Measurements from ENCODE around the gene TMEM108. TPM values are rescaled to one million over a fixed set of nuclear protein-coding genes. Genes with fewer than 3 reads are reported as not detected.

TMEM108 gene
- total RNA-seq, 1 donor from 2014 or later = 0.60 TPM

DNA sequence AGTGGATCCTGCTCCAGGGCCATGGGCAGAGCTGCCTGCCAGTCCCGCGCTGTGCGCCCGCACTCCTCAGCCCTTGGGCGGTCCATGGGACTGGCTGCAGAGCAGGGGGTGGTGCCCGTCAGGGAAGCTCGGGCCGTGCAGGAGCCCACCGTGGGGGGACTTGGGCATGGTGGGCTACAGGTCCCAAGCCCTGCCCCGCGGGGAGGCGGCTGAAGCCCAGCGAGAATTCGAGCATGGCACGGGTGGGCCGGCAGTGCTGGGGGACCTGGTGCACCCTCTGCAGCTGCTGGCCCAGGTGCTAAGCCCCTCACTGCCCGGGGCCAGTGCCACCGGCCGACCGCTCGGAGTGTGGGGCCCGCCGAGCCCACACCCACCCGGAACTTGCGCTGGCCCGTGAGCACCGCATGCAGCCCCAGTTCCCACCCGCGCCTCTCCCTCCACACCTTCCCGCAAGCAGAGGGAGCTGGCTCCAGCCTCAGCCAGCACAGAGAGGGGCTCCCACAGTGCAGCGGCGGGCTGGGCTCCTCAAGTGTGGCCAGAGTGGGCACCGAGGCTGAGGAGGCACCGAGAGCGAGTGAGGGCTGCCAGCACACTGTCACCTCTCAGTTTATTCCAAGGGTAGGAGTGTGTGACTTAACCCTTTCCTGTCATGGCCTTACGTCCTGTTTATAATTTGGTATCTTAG, 129.3 kb downstream of the TMEM108 start:
- ATAC-seq = no peak

GRCh38 chr3:133168025-133168401, 129.8 kb downstream of the TMEM108 start:
- ATAC-seq = no peak

DNA sequence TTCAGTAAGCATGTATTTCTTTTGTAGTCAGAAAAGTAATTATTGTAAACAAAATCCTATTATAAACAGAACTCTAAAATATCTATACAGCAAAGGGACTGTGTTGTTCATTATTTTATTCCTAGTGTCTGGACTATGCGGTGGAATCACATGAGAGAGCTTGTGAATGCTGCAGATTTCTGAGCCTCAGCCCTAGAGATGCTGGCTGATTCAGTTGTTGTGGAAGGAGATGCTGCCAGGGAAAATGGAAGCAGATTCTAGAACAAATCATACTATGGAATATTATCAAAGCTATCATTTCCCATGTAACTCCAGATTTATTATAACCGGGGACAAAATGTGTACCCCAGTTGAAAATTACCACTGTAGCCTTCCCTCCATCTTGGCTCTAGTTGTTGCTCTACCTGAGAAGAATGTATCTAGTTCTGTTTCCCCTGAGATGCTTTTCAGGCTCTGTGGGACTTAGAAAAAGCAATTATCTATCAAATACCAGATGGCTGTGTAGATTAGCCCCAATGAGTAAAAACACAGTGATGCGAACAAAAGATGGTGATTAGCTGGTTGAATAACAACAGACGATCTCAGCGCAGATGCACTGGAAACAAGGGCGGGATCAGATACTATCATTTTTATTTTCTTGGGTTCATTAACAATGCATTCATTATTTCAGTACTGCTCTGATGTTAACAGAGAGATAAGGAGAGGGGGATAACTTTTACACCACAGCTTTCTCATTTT, 131.3 kb downstream of the TMEM108 start:
- ATAC-seq = no peak

GRCh38 chr3:133171831-133172230, 133.6 kb downstream of the TMEM108 start:
- no peak for ATAC-seq

GRCh38 chr3:133181392-133182150, 143.4 kb downstream of the TMEM108 start:
- ATAC-seq = no peak

DNA sequence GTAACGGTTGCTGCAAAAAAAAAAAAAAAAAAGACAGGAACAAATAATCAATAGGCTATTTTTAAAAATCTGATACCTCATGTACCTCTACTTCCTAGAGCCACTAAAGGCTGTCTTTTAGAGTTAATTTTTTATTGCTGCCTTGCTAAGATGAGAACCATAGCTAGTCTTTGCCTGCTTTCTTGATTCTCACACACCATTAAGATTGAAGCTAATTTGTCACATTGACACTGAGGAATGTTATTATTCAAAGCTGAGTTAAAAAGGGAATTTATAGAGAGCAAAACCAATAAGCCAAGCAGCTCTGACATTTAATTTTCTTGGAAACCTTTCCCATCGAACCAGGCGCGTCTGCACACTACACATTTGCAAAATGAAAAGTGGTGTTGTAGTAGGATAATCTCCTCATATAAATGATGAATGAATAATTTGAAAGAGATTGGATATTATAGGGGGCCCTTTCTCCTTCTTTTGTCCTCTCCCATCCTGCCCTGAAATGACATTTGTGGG, 149.7 kb downstream of the TMEM108 start:
- no peak for ATAC-seq

- ATAC-seq = no peak
Measured at GRCh38 chr3:133188996-133189395, 150.8 kb downstream of the TMEM108 start.

- no peak for ATAC-seq
Measured at GRCh38 chr3:133189893-133190292, 151.7 kb downstream of the TMEM108 start.

DNA sequence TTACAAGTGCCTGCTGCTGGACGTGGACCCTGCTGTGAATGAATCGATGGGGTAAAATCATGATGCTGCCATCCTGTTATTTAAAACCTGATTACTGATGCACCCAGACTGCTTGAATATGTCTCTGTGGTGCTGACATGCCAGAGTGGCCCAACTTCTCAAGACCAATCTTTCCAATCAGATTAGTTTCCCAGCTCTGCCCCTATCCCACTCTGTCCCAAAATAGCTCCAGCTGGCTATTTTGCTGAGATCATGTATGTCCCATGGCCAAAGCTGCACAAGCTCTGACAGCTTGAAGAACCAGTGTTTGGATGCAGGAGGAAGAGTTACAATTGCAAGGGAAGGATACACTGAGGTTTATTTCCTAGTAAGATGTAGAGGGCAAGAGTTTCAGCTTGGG, 153.6 kb downstream of the TMEM108 start:
- no peak for ATAC-seq

- no peak for ATAC-seq
Measured at GRCh38 chr3:133192363-133192945, 154.3 kb downstream of the TMEM108 start.

GRCh38 chr3:133192967-133193366, 154.8 kb downstream of the TMEM108 start:
- no peak for ATAC-seq

DNA sequence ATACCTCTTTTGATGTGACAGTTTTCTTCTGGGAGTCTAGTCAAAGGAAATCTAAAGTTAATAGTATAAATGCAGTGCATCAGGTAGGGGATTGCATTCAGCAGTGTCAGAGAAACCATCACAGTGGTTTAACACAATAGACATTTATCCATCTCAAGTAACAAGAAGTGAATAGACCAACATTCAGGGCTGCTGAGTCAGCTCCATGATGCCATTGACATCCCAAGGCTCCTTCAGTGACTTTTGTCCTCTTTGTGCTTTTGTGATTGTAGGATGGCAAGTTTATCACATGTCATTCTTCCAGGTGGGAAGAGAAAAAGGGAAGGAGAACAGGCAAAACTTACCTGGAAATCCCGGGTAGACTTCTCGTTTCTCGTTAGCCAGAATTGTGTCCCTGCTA, 158.3 kb downstream of the TMEM108 start:
- ATAC-seq = no peak

DNA sequence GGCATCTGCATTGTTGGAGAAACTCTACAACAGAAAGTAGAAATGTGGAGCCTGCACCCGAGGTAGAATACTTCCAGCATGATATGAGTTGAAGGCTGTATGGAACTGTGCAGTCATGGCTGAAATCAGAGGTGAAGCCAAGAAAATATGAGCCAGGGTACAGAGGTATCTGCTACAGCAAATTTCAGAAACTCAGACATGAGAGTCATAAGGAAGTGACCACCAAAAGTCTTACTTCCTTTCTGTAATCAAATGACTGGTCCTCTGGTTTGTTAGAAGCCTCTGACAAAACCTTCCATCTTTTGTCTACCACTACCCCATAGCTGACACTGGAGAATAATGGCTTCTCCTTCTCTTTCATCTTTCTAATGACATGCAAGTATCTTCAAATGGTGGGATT, 159.4 kb downstream of the TMEM108 start:
- ATAC-seq = no peak

DNA sequence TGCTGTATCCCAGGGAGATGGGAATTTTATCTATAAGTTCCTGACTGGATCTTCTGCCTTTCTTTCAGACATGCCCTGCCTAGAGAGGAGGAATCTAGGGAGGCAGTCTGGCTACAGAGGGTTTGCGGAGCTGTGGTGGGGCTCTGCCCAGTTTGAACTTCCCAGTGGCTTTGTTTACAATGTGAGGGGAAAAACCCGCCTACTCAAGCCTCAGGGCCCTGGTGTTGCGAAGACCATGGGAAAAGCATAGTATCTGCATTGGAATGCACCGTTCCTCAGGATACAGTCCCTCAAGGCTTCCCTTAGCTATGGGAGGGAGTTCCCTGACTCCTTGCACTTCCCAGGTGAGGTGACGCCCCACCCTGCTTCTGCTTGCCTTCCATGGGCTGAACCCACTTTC, 168.7 kb downstream of the TMEM108 start:
- no peak for ATAC-seq

DNA sequence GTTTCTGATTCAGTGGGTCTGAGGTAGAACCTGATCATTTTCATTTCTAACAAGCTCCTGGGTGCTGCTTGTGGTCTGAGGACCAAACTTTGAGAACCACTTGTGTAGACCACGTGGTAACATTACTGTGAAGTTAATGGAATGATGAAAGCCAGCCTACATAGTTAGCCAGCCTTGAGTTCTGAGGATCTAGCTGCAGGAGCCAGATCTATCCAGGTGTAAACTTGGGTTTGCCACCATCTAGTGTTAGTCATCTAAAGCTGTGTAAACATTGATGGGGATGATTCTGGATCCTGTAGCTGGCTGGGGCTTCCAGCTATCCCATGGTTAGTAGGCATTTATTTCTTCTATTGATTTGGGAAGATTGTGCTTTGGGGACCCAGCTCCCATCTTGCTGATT, 170.0 kb downstream of the TMEM108 start:
- ATAC-seq = no peak

- ATAC-seq = no peak
Measured at GRCh38 chr3:133209871-133210550, 171.8 kb downstream of the TMEM108 start.

- ATAC-seq = no peak
Measured at GRCh38 chr3:133210656-133211055, 172.5 kb downstream of the TMEM108 start.

- no peak for ATAC-seq
Measured at GRCh38 chr3:133211449-133211848, 173.3 kb downstream of the TMEM108 start.

DNA sequence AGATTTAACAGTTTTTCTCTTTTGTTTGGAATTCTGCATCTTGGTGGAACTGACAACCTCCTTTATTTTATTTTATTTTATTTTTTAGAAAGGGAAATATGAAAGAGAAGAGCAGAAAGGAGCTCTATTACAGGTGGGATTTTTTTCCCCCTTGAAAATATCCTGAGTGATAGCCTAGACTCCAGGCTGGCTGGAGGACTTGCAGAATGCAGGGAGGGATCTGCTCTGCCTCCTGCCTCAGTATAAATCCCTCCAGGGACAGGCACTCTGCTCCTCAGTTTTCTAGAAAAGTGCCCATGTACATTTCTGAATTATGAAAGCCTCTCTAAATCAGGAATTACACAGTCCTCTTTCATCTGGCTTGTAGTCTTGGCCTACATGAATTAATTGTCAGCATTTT, 173.7 kb downstream of the TMEM108 start:
- ATAC-seq = no peak

- ATAC-seq = no peak
Measured at GRCh38 chr3:133213937-133214336, 175.7 kb downstream of the TMEM108 start.

DNA sequence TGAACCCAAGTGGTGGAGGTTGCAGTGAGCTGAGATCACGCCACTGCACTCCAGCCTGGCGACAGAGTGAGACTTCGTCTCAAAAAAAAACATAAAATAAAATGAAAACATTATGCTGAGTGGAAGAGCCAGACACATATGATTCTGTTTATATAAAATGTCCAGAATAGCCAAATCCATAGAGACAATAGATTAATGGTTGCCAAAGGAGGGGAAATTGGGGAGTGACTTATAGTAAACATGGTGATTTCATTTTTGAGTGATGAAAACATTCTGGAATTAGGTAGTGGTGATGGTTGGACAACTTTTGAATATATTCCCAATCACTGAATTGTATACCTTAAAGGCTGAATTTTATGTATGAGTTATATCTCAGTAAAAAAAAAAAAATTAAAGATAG, 189.6 kb downstream of the TMEM108 start:
- ATAC-seq = no peak

DNA sequence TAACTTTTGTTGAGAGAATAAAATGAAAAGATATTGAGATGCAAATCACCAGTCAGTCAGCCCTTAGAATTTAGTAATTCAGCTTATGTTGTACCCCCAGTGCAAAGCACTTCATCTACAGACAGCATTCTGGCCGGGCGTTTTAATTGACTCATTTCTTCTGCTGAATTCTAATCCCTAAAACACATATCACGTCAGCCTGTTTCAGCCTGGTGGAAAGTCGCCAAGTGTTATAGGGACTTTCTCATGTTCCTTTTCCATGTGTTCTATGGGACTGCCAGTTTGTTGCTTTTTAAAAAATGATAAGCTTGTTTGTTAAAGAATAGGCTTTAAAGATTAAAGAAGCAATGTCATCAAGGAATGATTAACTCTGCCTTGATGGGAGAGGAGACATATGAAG, 192.0 kb downstream of the TMEM108 start:
- ATAC-seq = no peak

All from esophagus mucosa (tissue), 1 donor.